HFFc6 (cell line): ENCODE data around the gene SIM1. TPM values are rescaled to one million over a fixed set of nuclear protein-coding genes. Genes with fewer than 3 reads are reported as not detected.

Source experiments
- DNase-seq: peaks from one replicate; pipeline ENCODE4 v3.0.0-alpha.2; 2018
- H3K27ac Mint-ChIP-seq: 2 replicates; pipeline ENCODE4 v1.8.0; 2020; ENCODE audit warnings: mild to moderate bottlenecking, mixed read lengths
- H3K27me3 Mint-ChIP-seq: 2 replicates; pipeline ENCODE4 v1.8.0; 2021; ENCODE audit warnings: mild to moderate bottlenecking, moderate library complexity, mixed read lengths; ENCODE audit not compliant: insufficient read depth
- H3K36me3 Mint-ChIP-seq: 2 replicates; pipeline ENCODE4 v1.8.0; 2021; ENCODE audit warnings: low read depth, mixed read lengths
- H3K4me1 Mint-ChIP-seq: 2 replicates; pipeline ENCODE4 v1.8.0; 2020; ENCODE audit warnings: low read depth, mixed read lengths
- H3K4me3 Mint-ChIP-seq: 2 replicates; pipeline ENCODE4 v1.8.0; 2020; ENCODE audit warnings: mild to moderate bottlenecking, moderate library complexity, mixed read lengths
- H3K9me3 Mint-ChIP-seq: 2 replicates; pipeline ENCODE4 v1.8.0; 2020; ENCODE audit warnings: mild to moderate bottlenecking, mixed read lengths
- CTCF ChIP-seq: fragments of 200-600 bp; sonication (generic); IDR thresholded peaks from 2 replicates; pipeline ENCODE4 v1.5.0; 2021; ENCODE audit warnings: antibody characterized with exemption, mild to moderate bottlenecking
- total RNA-seq, 6 experiments: library from RNA; stranded (reverse); fragmentation: NEBNext Ultra II Directional; extraction: Animal tissue kit (Norgen Biotek cat#: 25700); gene quantifications; 2 replicates in 1 of 6; 3 replicates in 5 of 6; pipeline ENCODE4 v1.2.3, GENCODE V29; 2021

Gene SIM1
- total RNA-seq, 6 experiments from 2014 or later = 15.4 to 22.0 (median 18.2) TPM

GRCh38 chr6:100381111-100381510 is 83.6 kb downstream of the SIM1 start:
- H3K9me3 Mint-ChIP-seq = no peaks in the 10 kb centered on the region
- no peak for DNase-seq
- H3K4me1 Mint-ChIP-seq = peaks cover 6% of the 10 kb centered on the region; the same call in 1 of the 2 replicates
- H3K4me3 Mint-ChIP-seq = no peak overlapping the region
- no peaks in the 10 kb centered on the region for H3K27me3 Mint-ChIP-seq
- no peak overlapping the region for H3K27ac Mint-ChIP-seq
- TF ChIP-seq CTCF = no peak
- H3K36me3 Mint-ChIP-seq = no peaks in the 10 kb centered on the region

GRCh38 chr6:100379386-100379785 is 85.3 kb downstream of the SIM1 start:
- Mint-ChIP-seq H3K36me3 (no peaks in the 10 kb centered on the region), H3K4me3 (no peak overlapping the region), H3K27ac (no peak overlapping the region), H3K27me3 (no peaks in the 10 kb centered on the region), H3K4me1 (no peaks in the 10 kb centered on the region; the same call in 1 of the 2 replicates), H3K9me3 (no peaks in the 10 kb centered on the region)
- TF ChIP-seq CTCF = no peak
- DNase-seq = no peak

GRCh38 chr6:100378576-100378975 is 86.1 kb downstream of the SIM1 start:
- Mint-ChIP-seq H3K9me3 (no peaks in the 10 kb centered on the region), H3K4me1 (peaks cover 8% of the 10 kb centered on the region; the same call in 1 of the 2 replicates), H3K27ac (no peak overlapping the region), H3K4me3 (no peak overlapping the region), H3K27me3 (no peaks in the 10 kb centered on the region), H3K36me3 (no peaks in the 10 kb centered on the region)
- TF ChIP-seq CTCF = no peak
- DNase-seq = no peak

GRCh38 chr6:100376103-100376502 is 88.6 kb downstream of the SIM1 start:
- Mint-ChIP-seq H3K4me3 (no peak overlapping the region), H3K9me3 (no peaks in the 10 kb centered on the region), H3K36me3 (no peaks in the 10 kb centered on the region), H3K4me1 (peaks cover 13% of the 10 kb centered on the region; the same call in 1 of the 2 replicates), H3K27ac (no peak overlapping the region), H3K27me3 (no peaks in the 10 kb centered on the region)
- TF ChIP-seq CTCF = no peak
- no peak for DNase-seq

- Mint-ChIP-seq H3K4me1 (peaks cover 15% of the 10 kb centered on the region; the same call in 1 of the 2 replicates), H3K9me3 (no peaks in the 10 kb centered on the region), H3K27ac (no peak overlapping the region), H3K36me3 (no peaks in the 10 kb centered on the region), H3K4me3 (no peak overlapping the region), H3K27me3 (no peaks in the 10 kb centered on the region)
- DNase-seq = no peak
- TF ChIP-seq CTCF = no peak
These were observed 92.2 kb downstream of the SIM1 start for GRCh38 chr6:100372326-100373091.
